8988T (cell line): ENCODE results near the gene WDTC1.
"Not testable (repeated sequence)": the region's sequence is repeated elsewhere in the genome, so short reads cannot be mapped to it uniquely, and the experiment has no call there.

Source experiments
- DNase-seq: peaks from one replicate; pipeline ENCODE4 v3.0.0; 2011

Gene WDTC1

GRCh38 chr1:27253596-27253995 is 19.2 kb downstream of the WDTC1 start:
- DNase-seq = no peak

GRCh38 chr1:27255136-27255535 is 20.7 kb downstream of the WDTC1 start:
- DNase-seq = no peak

GRCh38 chr1:27257155-27257554 is 22.7 kb downstream of the WDTC1 start:
- no peak for DNase-seq

GRCh38 chr1:27258598-27258997 is 24.2 kb downstream of the WDTC1 start:
- no peak for DNase-seq

- DNase-seq = no peak
Measured at GRCh38 chr1:27267153-27267552, 32.7 kb downstream of the WDTC1 start.

GRCh38 chr1:27269276-27269675 is 34.8 kb downstream of the WDTC1 start:
- no peak for DNase-seq

- no peak for DNase-seq
Measured at GRCh38 chr1:27274204-27274603, 39.8 kb downstream of the WDTC1 start.

- DNase-seq = no peak
Measured at GRCh38 chr1:27275696-27276095, 41.3 kb downstream of the WDTC1 start.

GRCh38 chr1:27284425-27285273 is 50.2 kb downstream of the WDTC1 start:
- DNase-seq = peak; percentile 58

- DNase-seq = no peak
Measured at GRCh38 chr1:27285274-27285660, 50.8 kb downstream of the WDTC1 start.

- DNase-seq = not testable (repeated sequence)
Measured at GRCh38 chr1:27285821-27286220, 51.4 kb downstream of the WDTC1 start.

GRCh38 chr1:27289125-27289524 is 54.7 kb downstream of the WDTC1 start:
- not testable (repeated sequence) for DNase-seq

GRCh38 chr1:27290581-27290980 is 56.1 kb downstream of the WDTC1 start:
- no peak for DNase-seq

- no peak for DNase-seq
Measured at GRCh38 chr1:27292106-27292505, 57.7 kb downstream of the WDTC1 start.

- DNase-seq = no peak
Measured at GRCh38 chr1:27293915-27294314, 59.5 kb downstream of the WDTC1 start.

- peak; percentile 45 for DNase-seq
Measured at GRCh38 chr1:27296773-27297291, 62.4 kb downstream of the WDTC1 start.

- no peak for DNase-seq
Measured at GRCh38 chr1:27297903-27298302, 63.5 kb downstream of the WDTC1 start.

- DNase-seq = no peak
Measured at GRCh38 chr1:27298632-27299384, 64.4 kb downstream of the WDTC1 start.

GRCh38 chr1:27299385-27300271 is 65.2 kb downstream of the WDTC1 start:
- no peak for DNase-seq

GRCh38 chr1:27300341-27301051 is 66.1 kb downstream of the WDTC1 start:
- peak; percentile 84 for DNase-seq

- DNase-seq = no peak
Measured at GRCh38 chr1:27301052-27301422, 66.6 kb downstream of the WDTC1 start.

- DNase-seq = no peak
Measured at GRCh38 chr1:27301582-27302199, 67.3 kb downstream of the WDTC1 start.
